ENCODE data around the gene SLC43A3. TPM values are rescaled to one million over a fixed set of nuclear protein-coding genes. Genes with fewer than 3 reads are reported as not detected.

SLC43A3 gene
- total and polyA plus RNA-seq, 9 donors: 17.0 to 69.3 (median 36.3) TPM

DNA sequence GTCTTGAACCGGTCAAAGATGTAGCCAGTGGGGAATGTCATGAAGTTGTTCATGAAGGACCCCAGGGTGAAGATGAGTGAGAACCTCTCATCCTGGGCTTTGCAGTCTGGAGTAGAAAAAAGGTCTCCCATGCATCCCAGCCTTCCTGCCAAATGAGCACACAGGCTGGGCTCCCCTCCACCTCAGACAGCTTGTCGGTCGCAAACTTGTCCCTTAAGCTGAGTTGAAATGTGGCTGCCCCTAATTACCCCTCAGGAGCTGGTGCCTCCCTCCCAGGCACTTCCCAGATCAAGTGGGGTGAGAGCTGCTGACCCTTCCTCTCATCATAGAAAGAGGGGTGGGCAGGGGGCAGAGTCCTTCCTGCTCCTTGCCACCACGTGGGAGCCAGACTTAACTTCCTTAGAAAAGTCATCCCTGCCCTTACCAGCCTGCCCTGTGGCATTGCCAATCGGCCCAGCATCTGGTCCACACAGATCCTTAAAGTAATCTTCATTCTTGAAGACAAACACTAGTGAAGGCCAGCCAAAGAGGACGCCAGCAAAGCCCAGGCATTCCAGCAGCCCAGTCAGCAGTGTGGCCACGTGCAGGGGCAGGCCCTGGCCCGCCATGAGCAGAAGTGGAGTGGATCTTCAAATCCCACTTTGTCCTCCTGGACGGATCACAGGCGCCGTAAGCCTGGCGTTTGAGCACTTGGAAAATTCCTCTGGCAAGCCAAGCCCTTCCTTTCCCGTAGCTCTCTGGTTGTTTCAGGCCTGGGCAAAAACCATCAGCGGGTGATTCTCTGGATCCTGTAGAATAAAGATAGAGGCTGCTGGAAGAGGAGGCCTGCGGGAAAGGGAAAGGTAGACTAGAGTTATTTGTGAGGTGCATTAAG is 1.1 kb downstream of the SLC43A3 start:
- no peak for TF ChIP-seq POLR2A (IDR thresholded peaks at IDR 0.05)
- TF ChIP-seq, protein P1, sequence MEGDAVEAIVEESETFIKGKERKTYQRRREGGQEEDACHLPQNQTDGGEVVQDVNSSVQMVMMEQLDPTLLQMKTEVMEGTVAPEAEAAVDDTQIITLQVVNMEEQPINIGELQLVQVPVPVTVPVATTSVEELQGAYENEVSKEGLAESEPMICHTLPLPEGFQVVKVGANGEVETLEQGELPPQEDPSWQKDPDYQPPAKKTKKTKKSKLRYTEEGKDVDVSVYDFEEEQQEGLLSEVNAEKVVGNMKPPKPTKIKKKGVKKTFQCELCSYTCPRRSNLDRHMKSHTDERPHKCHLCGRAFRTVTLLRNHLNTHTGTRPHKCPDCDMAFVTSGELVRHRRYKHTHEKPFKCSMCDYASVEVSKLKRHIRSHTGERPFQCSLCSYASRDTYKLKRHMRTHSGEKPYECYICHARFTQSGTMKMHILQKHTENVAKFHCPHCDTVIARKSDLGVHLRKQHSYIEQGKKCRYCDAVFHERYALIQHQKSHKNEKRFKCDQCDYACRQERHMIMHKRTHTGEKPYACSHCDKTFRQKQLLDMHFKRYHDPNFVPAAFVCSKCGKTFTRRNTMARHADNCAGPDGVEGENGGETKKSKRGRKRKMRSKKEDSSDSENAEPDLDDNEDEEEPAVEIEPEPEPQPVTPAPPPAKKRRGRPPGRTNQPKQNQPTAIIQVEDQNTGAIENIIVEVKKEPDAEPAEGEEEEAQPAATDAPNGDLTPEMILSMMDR (IDR thresholded peaks at IDR 0.05): no peak
- TF ChIP-seq EP300 (IDR thresholded peaks at IDR 0.05): no peak
- Histone ChIP-seq H3K4me1 (ENCODE audit: insufficient read depth) (peaks cover 23% of the 10 kb centered on the region), H3K4me3 (peak overlapping the region; percentile 57), H3K27ac (peak overlapping the region; percentile 93 to 98), H3K9me3 (no peaks in the 10 kb centered on the region), H3K36me3 (no peaks in the 10 kb centered on the region), H3K27me3 (no peaks in the 10 kb centered on the region)
- intact Hi-C loops (cut with DNase I): loop anchor here in 2 of 4 donors (5.0 to 10.0 kb wide), 2 partner anchors 91 to 1151 kb away; partner anchors contain the start of genes LPXN (in 1 of the 2), P2RX3 (in 1 of the 2), SSRP1 (in 1 of the 2) and ZFP91 (in 1 of the 2)
- 32 to 55% (median 38%) methylated on average over 15 of the region's 15 CpGs for WGBS, 3 donors
- peak; percentile 57 to 74 (median 63) for DNase-seq

DNA sequence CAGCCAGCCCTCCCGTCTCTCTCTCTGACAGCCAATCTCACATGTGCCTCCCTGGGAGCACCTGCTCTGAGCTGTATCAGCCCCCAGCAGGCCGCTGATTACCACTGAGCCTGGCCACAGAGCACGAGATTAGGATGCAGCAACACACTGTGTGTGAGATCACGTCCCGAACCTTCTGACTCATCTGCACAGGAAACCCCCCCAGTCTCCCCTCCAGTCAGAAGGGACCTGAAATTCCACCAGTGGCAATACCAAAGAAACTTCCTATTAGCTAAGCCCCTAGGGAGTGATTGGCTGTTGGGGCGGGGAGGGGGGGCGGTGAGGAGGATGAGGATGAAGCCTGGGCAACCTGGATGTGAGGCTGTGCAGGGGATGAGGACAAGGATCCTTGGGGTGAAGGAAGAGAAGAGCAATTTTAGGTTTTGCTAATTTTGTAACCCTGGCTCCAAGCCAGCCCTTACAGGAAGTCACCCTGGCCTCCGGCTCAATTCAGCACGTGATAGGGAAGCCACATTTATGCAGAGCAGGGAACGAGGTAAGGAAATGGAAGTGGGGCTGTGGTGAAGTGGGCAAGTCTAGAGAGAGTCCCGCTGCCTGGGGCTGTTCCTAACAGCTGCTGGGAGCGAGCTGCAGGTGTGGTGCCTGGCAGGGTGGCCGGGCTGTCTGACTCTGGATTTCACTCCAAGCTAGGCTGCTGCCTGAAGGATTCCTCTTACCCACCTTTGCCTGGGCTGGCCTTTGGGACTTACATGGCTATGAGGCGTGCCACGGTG is 1.9 kb downstream of the SLC43A3 start:
- intact Hi-C loops (cut with DNase I): loop anchor here in 2 of 4 donors (5.0 to 10.0 kb wide), 3 partner anchors 88 to 1152 kb away; partner anchors contain the start of genes P2RX3 (in 2 of the 2), SSRP1 (in 2 of the 2), LPXN (in 1 of the 2) and ZFP91 (in 1 of the 2)
- H3K36me3 ChIP-seq: no peaks in the 10 kb centered on the region
- WGBS, 3 donors: 40 to 61% (median 49%) methylated on average over 15 of the region's 15 CpGs
- peaks cover 23% of the 10 kb centered on the region for H3K4me1 ChIP-seq (ENCODE audit: insufficient read depth)
- no peak overlapping the region for H3K4me3 ChIP-seq
- H3K27ac ChIP-seq: peak overlapping the region; percentile 93 to 98
- TF ChIP-seq EP300 (IDR thresholded peaks at IDR 0.05): no peak
- TF ChIP-seq POLR2A (IDR thresholded peaks at IDR 0.05): no peak
- DNase-seq: peak; percentile 58 to 78 (median 60)
- no peaks in the 10 kb centered on the region for H3K9me3 ChIP-seq
- no peaks in the 10 kb centered on the region for H3K27me3 ChIP-seq

DNA sequence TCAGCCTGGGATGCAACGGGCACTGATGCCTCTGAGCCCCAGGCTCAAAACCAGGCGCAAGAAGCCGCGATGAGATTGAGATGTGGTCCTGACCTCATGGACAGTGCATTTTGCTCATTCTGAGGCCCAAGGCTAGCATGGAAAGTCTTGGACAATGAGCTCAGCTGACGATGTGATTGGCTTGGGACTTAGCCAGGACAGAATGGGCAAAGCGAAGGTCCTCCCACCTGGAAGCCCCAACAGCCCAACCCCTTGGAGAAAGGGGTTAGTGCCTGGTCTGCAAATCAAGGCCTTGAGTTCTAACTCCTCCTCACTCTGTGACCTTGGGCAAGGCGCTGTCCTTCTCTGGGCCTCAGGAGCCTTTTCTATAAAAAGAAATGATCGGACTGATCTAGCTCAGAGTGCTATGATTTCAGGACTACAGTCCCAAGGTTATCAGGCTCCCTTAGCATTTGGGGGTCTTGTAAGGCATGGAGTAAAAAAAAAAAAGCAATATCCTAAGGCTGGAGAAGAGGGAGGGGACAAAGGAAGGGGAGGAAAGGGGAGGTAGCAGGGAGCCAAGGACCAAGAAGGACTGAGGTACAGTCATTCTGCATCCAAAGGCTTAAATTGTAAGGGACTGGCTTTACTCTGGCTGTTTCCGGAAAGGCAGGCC is 2.7 kb downstream of the SLC43A3 start:
- no peak for TF ChIP-seq POLR2A (IDR thresholded peaks at IDR 0.05)
- TF ChIP-seq, protein P1 (IDR thresholded peaks at IDR 0.05): no peak
- no peak for TF ChIP-seq EP300 (IDR thresholded peaks at IDR 0.05)
- H3K27ac ChIP-seq: peak overlapping the region; percentile 41 to 93
- H3K9me3 ChIP-seq: no peaks in the 10 kb centered on the region
- WGBS, 3 donors: 79 to 83% (median 82%) methylated on average over 9 of the region's 9 CpGs
- DNase-seq: no peak
- intact Hi-C loops (cut with DNase I): loop anchor here in 2 of 4 donors (5.0 to 10.0 kb wide), 2 partner anchors 87 to 89 kb away; partner anchors contain the start of genes P2RX3 (in 2 of the 2) and SSRP1 (in 2 of the 2)
- H3K36me3 ChIP-seq: no peaks in the 10 kb centered on the region
- no peak overlapping the region for H3K4me3 ChIP-seq
- H3K27me3 ChIP-seq: no peaks in the 10 kb centered on the region
- peaks cover 23% of the 10 kb centered on the region for H3K4me1 ChIP-seq (ENCODE audit: insufficient read depth)

DNA sequence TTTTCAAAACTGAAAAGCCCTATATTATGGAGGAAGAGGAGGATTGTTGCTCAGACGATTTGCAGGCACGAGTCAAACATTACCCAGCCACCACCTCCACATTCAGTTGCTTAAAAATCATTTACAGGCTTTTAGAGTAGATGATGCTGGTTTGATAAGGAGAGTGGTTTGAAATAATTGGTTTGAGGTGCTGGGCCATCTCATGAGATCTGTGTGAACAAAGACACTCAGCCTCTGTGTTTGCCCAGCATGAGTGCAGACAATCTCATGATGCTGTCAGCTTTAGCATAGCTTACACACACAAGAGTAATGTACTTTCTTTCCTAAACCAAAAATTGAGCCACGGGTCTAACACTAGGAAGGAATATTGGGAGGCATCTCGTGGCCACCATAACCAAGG is 4.3 kb downstream of the SLC43A3 start:
- H3K9me3 ChIP-seq: no peaks in the 10 kb centered on the region
- peaks cover 19% of the 10 kb centered on the region for H3K4me1 ChIP-seq (ENCODE audit: insufficient read depth)
- DNase-seq: no peak
- H3K27me3 ChIP-seq: no peaks in the 10 kb centered on the region
- no peaks in the 10 kb centered on the region for H3K36me3 ChIP-seq
- no peak overlapping the region for H3K4me3 ChIP-seq
- no peak overlapping the region for H3K27ac ChIP-seq
- 88 to 90% (median 90%) methylated on average over 4 of the region's 4 CpGs for WGBS, 3 donors
- intact Hi-C loops (cut with DNase I): loop anchor here in 2 of 4 donors (5.0 to 10.0 kb wide), 2 partner anchors 85 to 88 kb away; partner anchors contain the start of genes P2RX3 (in 2 of the 2) and SSRP1 (in 2 of the 2)
- TF ChIP-seq EP300 (IDR thresholded peaks at IDR 0.05) (no peak), POLR2A (IDR thresholded peaks at IDR 0.05) (no peak)
- TF ChIP-seq, protein P1 (IDR thresholded peaks at IDR 0.05): no peak

All from ovary (tissue), 9 donors.